Panc1 (cell line): ENCODE data around the gene CCDC183.

Source experiments
- CTCF ChIP-seq: fragments of 450-650 bp; IDR thresholded peaks from 2 replicates; pipeline ENCODE4 v1.5.1; 2017; ENCODE audit warnings: mild to moderate bottlenecking
- POLR2AphosphoS5 ChIP-seq: IDR thresholded peaks from 2 replicates; pipeline ENCODE4 v1.6.1; 2012; ENCODE audit warnings: mild to moderate bottlenecking, low read depth, low read length, moderate library complexity
- REST ChIP-seq, 2 experiments: IDR thresholded peaks; 2 replicates each; pipeline ENCODE4 v1.6.1; 2011 to 2012; ENCODE audit warnings: low read depth in 2 of 2, control low read depth in 1 of 2, low read length in 1 of 2, mild to moderate bottlenecking in 1 of 2, moderate library complexity in 1 of 2; ENCODE audit not compliant: insufficient read depth in 1 of 2
- SIN3A ChIP-seq: IDR thresholded peaks from 2 replicates; pipeline ENCODE4 v1.6.1; 2012; ENCODE audit warnings: low read depth, mild to moderate bottlenecking, low read length, moderate library complexity, borderline replicate concordance; ENCODE audit not compliant: insufficient read depth
- TCF7L2 ChIP-seq: IDR thresholded peaks from 2 replicates; pipeline ENCODE4 v1.6.1; 2011; ENCODE audit warnings: mild to moderate bottlenecking, low read depth, low read length, inconsistent platforms

GRCh38 chr9:136798708-136799078 lies 2.6 kb downstream of the CCDC183 start:
- TF ChIP-seq CTCF (no peak), POLR2AphosphoS5 (no peak), SIN3A (no peak), TCF7L2 (no peak), REST (IDR thresholded peaks at IDR 0.05; ENCODE audit: insufficient read depth in 1 of 2, low read depth in 2 of 2, low read length in 1 of 2) (no peak)
